AG10803 (cell line): ENCODE data around the gene USP9X.

Source experiments
- DNase-seq: peaks from one replicate; pipeline ENCODE4 v3.0.0; 2010; ENCODE audit warnings: low read depth
- H3K4me3 ChIP-seq: 2 replicates; pipeline ENCODE4 v1.5.1; 2011; ENCODE audit warnings: mild to moderate bottlenecking, low read length, control low read depth
- CTCF ChIP-seq: conservative IDR thresholded peaks from 2 replicates; pipeline ENCODE4 v1.5.1; 2011; ENCODE audit warnings: mild to moderate bottlenecking, low read length, control low read depth, inconsistent platforms

The USP9X gene

GRCh38 chrX:41127477-41128192 lies 42.4 kb downstream of the USP9X start:
- TF ChIP-seq CTCF: no peak
- H3K4me3 ChIP-seq: no peak overlapping the region
- no peak for DNase-seq

- no peak overlapping the region for H3K4me3 ChIP-seq
- no peak for TF ChIP-seq CTCF
- no peak for DNase-seq
These were observed 43.7 kb downstream of the USP9X start for GRCh38 chrX:41128955-41129354.

- TF ChIP-seq CTCF: no peak
- no peak for DNase-seq
- H3K4me3 ChIP-seq: no peak overlapping the region
These were observed 46.5 kb downstream of the USP9X start for GRCh38 chrX:41131766-41132165.

GRCh38 chrX:41133551-41133950 lies 48.3 kb downstream of the USP9X start:
- DNase-seq: no peak
- no peak overlapping the region for H3K4me3 ChIP-seq
- no peak for TF ChIP-seq CTCF

GRCh38 chrX:41137589-41137988 lies 52.3 kb downstream of the USP9X start:
- H3K4me3 ChIP-seq: no peak overlapping the region
- no peak for DNase-seq
- peak; percentile 46 for TF ChIP-seq CTCF

- DNase-seq: peak; percentile 12
- TF ChIP-seq CTCF: no peak
- H3K4me3 ChIP-seq: no peak overlapping the region
These were observed 57.1 kb downstream of the USP9X start for GRCh38 chrX:41142130-41142910.

GRCh38 chrX:41144873-41145272 lies 59.6 kb downstream of the USP9X start:
- no peak for DNase-seq
- H3K4me3 ChIP-seq: no peak overlapping the region
- no peak for TF ChIP-seq CTCF
